GM13976 (cell line): ENCODE results near the gene SLC35E1.
A peak's percentile ranks its signal among the peaks of the same experiment; 100 is the strongest.

ENCODE experiments used
- DNase-seq: peaks from one replicate; pipeline ENCODE4 v3.0.0; 2012; ENCODE audit warnings: low spot score
- CTCF ChIP-seq: IDR thresholded peaks from 2 replicates; pipeline ENCODE4 v1.5.1; 2012; ENCODE audit warnings: borderline replicate concordance, mild to moderate bottlenecking; ENCODE audit not compliant: insufficient read depth; ENCODE audit errors: extremely low read depth, missing control alignments, control extremely low read depth
- in situ Hi-C: fragments of 300-500 bp; cut with MboI; formaldehyde crosslinking; loops from one replicate; pipeline ENCODE4 v1.12.0; 2022; ENCODE audit warnings: low sequenced_read_pairs, mixed read lengths, inconsistent platforms; ENCODE audit not compliant: unreplicated experiment

Gene SLC35E1

DNA sequence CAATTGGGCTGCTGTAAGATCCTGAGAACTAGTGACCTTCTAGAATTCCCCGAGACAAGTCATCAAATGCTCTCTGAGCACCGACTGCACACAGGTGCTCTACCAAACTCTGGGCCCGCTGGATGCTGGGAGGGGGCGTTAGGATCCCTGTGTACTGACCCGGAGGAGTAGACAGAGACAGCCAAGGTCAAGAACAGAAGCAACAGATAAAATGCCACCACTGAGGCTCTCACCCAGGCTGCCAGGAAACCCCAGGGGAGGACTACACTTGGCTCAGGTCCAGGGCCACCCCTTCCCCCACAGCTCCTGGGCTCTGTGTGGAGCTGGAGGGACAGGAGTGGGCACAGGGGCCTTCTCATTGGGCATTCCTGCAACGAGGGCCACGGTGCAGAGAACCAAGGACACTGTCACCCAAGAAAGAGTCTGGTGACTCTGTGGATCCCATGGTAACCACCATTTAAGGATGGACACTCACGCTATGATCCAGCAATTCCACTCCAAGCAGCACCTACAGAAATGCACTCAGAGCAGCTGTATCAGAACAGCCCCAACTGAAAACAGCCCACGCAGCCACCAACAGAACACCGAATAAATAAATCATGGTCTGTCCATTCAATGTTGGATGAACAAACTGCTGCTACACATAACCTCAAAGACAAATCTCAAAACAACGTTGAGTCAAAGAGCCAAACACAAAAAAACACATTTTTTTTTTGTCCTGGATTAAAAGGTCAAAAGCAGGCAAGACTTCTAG is 16.8 kb upstream of the SLC35E1 start:
- in situ Hi-C loops: no loop called here
- no peak for DNase-seq
- TF ChIP-seq CTCF: no peak

DNA sequence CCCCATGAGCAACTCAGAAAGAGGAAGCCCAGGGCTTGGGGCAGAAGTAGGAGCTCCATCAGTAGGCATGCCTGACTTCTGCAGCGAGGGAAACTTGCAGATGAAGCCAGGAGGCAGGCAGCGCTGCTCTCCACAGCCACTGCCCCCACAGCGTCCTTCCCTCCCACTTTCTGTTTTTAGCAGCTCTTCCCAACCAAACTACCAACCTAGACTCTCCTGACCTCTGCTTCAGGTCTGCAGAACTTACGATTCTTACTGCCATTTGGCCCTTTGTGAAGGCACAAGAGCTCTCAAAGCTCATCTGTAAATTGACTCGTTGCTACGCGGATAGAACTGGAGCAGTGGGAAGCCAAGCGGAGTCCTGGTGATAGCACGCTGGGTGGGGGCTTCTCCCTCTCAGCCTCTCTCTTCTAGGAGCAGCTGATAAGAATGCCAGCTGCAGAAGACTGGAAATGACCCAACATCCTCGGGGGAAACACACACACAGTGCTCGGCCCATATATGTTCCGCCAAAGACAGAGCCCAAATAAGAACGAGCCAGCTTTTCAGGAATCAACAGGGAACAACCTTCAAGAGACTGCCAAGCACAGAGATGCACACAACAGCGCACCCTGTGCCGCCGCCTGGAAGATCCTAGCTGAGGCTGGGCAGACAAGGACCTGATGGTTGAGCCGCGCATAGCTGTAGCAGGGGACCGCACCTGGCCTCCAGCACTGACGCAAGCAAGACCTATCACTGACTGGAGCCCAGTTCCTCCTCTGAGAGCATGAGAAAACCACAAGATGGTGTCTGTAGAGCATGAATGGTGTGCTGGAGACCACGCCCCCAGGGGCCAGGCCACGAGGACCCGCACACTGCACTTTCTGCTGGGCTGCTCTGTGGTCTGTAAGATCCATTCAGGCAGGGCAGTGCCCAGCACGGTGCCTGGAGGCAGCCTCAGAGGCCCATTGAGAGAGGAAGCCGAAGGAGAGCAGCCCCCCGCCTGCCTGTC is 15.9 kb upstream of the SLC35E1 start:
- DNase-seq: peak; percentile 86
- in situ Hi-C loops: no loop called here
- TF ChIP-seq CTCF: peak; percentile 23

GRCh38 chr19:16586991-16587832 is 15.0 kb upstream of the SLC35E1 start:
- in situ Hi-C loops: no loop called here
- no peak for TF ChIP-seq CTCF
- DNase-seq: peak; percentile 47

- no peak for TF ChIP-seq CTCF
- in situ Hi-C loops: no loop called here
- DNase-seq: no peak
Measured at GRCh38 chr19:16586477-16586871, 14.3 kb upstream of the SLC35E1 start.

DNA sequence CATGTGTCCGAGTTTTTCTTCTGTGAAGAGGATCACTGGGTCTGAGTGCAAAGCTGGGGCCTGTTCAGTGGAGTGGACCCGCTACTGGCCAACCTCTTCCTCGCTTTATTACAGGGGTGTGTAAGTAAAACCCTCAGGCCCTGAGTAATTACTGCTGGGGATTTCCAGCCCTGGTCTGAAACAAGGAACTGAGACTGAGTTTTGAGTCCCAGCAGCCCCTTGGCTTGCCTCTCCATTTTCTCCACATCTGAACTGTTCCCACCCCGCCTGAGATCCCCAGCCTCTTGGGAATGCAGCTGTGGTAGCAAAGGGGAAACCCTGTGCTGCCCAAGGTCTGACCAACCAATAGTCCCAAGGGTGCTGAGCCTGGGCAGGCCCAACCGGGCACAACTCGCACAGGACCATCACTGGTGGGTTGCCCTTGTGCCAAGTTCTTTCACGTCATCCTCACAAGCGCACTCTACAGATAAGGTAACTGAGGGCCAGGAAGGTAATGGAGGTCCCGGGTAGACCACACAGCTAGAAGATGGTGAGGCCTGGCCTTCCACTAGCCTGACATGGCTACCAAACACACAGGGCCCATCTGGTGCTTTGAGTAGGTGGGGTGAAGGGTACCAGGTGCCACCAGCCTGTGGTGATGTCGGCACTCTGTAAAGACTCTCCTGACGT is 13.7 kb upstream of the SLC35E1 start:
- no peak for TF ChIP-seq CTCF
- in situ Hi-C loops: no loop called here
- DNase-seq: peak; percentile 81

DNA sequence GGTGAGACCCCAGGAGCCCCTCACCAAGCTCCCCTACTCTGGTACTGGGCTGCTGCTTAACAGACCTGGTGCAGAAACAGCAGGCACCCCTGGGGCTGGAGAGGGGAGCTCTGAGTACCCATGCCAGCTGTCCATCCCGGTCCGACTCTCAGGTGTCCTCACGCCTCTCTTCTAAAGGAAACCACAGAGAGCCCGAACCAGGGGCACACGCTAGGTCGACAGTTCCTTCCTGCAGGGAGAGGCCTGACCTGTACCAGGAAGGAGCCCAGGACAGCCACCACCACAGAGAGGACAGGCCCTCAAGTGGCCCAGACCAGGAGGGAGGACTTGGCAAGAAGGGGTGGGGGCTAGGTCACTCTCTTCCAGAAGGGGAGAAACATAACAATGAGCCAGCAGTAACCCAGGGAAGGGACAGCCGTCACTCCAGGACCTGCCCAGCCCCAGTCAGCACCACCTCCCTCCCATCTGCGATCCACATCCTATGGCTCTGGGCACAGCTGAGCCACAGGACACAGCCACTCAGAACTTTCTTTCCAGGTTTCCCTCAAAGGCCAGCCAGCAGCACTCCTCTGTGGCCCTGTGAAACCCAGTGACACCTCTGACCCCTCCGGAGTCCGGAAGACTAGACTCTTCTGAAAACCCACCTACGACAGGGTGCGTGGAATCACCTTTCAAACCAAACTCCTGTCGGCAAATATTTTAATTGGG is 13.0 kb upstream of the SLC35E1 start:
- no peak for TF ChIP-seq CTCF
- in situ Hi-C loops: no loop called here
- DNase-seq: no peak
